GM10847 (cell line): ENCODE results near the gene STOML1.

Experiments used
- POLR2A ChIP-seq: IDR thresholded peaks from 2 replicates; pipeline ENCODE4 v1.6.1; 2011; ENCODE audit not compliant: insufficient read length; ENCODE audit errors: extremely low read depth

The STOML1 gene

DNA sequence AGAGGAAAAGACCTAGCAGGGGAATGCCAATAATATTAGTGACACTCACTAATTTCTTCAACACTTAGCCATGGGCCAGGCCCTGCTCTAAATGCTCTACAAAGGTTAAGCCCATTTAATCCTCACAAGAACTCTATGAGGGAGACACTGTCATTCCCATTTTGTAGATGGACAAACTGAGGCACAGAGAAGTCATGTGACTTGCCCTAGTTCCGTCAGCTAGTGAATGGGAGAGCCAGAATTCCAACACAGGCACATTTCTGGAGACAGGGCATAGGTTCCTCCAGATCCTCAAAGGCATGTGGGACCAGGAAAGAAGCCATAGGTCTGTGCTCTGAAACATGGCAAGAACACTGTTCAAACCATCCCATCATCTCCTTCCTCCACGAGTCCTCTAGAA is 34.3 kb downstream of the STOML1 start:
- no peak for TF ChIP-seq POLR2A

- no peak for TF ChIP-seq POLR2A
Observed at GRCh38 chr15:73957276-73957675, 34.8 kb downstream of the STOML1 start.

- no peak for TF ChIP-seq POLR2A
Observed at GRCh38 chr15:73956743-73957135, 35.4 kb downstream of the STOML1 start.

DNA sequence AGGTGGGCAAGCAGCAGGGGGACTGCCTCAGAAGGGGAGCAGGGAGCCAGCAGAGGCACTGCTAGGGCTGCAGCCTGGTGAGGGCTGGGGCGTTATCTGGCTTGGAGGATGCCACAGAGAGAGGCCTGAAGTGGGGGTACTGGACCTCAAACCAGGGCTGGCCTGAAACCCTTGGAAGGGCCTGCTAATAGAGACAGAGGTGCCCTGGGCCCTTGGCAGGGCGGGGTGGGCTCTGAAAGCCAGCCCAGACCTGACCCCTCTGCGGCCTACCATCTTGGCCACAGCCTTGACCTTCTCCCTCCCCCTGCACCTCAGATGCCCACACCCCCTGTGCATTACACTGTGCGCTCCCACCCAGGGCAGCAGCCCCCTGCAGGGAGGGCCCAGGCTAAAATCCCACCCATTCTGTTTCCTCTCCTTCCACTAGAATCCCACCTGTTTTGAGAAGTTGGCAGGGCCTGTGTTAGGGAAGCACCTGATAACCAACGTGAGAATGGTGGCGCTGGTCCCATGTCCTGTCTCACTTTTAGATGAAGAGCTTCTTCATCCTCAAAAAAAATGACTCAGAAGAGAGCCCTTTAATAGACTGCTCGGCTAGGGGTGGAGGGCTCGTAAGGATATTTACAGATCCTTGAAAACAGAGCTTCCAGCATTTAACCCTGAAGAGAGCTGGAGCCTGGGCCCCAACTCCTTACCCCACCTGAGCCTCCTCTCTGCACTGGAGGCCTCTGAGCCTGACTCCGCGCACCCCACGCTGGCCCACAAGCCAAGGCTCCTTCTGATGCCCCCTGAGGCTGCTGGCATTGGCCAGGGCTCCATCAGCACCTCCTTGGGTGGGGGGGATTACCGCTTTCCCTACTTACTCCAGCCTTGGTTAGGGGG is 36.0 kb downstream of the STOML1 start:
- no peak for TF ChIP-seq POLR2A

DNA sequence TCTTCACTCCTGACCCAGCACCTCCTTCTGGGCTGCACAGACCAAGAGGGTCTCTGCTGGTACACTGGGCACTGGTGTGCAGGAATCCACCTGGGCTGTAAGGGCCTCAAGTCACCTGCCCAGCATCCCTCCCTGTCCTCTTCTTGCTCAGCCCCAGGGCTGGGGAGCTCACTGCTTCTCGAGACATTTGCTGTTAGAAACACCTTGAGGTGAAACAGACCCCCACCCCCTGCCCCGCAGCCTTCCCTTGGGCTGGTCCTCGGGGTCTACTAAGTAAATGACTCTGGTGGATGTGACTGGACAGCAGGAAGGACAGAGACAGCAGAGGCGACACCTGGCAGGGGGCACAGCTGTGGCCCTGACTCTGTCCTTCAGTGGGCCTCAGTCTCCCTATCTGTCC is 36.8 kb downstream of the STOML1 start:
- TF ChIP-seq POLR2A = no peak

- no peak for TF ChIP-seq POLR2A
Observed at GRCh38 chr15:73954188-73955145, 37.6 kb downstream of the STOML1 start.

DNA sequence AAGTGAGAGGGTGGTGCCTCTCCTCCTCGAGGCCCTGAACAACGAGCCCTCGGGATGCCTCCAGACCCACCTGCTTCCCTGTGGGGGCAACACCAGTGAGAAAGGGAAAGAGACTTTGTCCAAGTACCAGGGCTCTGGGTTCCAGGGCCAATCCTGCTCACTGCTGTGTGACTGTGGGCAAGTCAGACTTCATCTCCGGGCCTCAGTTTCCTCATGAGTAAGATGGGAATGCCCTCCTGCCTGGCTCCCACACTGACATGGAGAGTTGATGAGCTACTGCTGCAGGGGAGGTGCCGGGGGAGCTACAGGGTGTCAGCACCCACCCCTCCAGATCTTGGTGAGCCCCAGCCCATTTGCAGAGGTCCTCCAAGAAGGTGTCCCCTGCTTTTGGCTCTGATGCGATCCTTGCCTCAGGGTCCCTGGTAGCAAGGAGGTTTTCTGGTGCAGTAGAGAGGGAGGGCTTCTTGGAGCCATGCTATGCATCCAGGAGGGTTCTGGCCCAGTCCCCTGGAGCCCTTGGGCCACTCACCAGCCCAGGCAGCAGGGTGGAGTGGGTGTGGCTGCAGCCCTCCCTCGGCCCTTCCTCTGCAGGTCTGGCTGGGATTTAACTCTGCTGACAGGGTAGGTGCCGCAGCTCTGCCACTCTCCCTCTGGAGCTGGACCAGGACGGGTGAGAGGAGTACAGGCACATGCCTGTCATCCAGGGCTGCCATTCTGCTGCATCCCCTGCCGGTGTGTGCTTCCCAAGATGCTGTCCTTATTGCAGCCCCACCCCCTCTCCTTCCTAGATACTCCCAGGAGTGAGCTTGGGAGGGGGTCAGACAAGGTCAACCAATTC is 39.0 kb downstream of the STOML1 start:
- TF ChIP-seq POLR2A = no peak

DNA sequence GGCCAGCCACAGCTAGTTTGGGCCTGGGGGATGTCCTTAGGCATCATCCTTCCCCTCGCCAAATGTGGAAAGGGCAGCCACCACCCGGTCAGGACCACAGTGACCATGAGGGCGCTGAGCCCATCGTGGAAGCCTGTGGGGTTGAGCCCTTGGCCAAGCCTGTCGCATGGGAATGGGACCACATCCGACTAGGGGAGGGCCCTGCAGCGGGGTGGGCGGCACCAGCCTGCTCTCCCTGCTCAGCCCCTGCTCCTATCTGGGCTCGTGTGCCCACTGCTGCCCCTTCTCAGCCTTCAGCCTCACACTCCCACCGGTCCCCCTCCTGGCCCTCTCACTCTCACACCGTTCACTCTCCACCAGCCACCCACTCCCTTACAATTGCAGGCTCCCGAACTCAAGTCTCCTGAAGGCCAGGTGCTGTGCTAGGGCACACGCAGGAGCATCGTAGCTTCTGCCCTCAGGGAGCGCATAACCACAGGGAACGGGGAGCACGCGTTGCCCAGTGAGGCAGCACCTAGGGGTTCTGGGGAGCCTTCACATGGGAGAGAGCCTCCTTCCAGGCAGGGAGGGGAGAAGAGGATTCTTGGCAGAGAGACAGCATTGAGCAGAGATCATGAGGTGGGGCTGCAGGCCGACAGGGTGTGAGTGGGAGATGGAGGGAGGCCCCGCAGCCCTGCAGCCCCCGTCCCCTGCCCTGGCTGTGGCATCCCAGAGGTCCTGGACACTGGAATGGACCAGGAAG is 39.8 kb downstream of the STOML1 start:
- no peak for TF ChIP-seq POLR2A

GRCh38 chr15:73951601-73952000 is 40.5 kb downstream of the STOML1 start:
- no peak for TF ChIP-seq POLR2A

GRCh38 chr15:73950831-73951561 is 41.1 kb downstream of the STOML1 start:
- TF ChIP-seq POLR2A = no peak

DNA sequence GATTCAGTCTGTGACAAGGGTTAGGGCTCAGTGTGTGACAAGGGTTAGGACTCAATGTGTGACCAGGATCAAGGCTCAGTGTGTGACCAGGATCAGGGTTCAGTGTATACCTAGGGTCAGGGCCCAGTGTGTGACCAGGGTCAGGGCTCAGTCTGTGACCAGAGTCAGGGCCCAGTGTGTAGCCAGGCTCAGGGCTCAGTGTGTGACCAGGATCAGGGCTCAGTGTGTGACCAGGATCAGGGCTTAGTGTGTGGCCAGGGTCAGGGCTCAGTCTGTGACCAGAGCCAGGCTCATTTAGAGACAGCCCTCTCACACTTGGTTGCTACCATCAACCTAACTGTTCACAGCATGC is 41.6 kb downstream of the STOML1 start:
- no peak for TF ChIP-seq POLR2A

- TF ChIP-seq POLR2A = no peak
Observed at GRCh38 chr15:73949496-73949895, 42.6 kb downstream of the STOML1 start.

- TF ChIP-seq POLR2A = no peak
Observed at GRCh38 chr15:73948982-73949381, 43.1 kb downstream of the STOML1 start.

DNA sequence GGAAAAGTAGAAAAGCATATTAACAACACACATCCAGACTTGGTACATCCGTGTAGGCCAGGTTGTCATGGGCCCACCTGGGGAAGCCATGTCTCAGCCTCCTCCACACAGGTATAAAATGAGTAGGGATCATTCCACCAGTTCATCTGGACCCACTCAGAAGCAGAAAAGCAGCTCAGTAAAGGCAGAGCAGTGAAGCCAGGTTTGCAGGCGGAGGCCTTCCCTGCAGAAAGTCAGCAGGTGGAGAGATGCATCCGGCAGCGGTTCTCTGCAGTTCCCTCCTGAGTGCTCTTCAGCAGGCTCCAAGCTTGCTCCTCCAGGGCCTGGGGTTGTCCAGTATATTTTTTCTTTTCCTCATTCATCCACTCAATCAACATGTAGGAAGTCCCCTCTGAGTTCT is 43.7 kb downstream of the STOML1 start:
- no peak for TF ChIP-seq POLR2A
